Activated CD8-positive, alpha-beta memory T cell treated with anti-CD3 and anti-CD28 coated beads, Interleukin-2, amount 50 U/mL, for 1 hour (primary cell): ENCODE data around the gene BOLA1.
"Not testable (repeated sequence)": the region's sequence is repeated elsewhere in the genome, so short reads cannot be mapped to it uniquely, and the experiment has no call there.

Source experiments
- DNase-seq: peaks from one replicate; pipeline ENCODE4 v3.0.0-alpha.2; 2020; ENCODE audit errors: extremely low read depth

The BOLA1 gene, protein sequence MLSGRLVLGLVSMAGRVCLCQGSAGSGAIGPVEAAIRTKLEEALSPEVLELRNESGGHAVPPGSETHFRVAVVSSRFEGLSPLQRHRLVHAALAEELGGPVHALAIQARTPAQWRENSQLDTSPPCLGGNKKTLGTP

DNA sequence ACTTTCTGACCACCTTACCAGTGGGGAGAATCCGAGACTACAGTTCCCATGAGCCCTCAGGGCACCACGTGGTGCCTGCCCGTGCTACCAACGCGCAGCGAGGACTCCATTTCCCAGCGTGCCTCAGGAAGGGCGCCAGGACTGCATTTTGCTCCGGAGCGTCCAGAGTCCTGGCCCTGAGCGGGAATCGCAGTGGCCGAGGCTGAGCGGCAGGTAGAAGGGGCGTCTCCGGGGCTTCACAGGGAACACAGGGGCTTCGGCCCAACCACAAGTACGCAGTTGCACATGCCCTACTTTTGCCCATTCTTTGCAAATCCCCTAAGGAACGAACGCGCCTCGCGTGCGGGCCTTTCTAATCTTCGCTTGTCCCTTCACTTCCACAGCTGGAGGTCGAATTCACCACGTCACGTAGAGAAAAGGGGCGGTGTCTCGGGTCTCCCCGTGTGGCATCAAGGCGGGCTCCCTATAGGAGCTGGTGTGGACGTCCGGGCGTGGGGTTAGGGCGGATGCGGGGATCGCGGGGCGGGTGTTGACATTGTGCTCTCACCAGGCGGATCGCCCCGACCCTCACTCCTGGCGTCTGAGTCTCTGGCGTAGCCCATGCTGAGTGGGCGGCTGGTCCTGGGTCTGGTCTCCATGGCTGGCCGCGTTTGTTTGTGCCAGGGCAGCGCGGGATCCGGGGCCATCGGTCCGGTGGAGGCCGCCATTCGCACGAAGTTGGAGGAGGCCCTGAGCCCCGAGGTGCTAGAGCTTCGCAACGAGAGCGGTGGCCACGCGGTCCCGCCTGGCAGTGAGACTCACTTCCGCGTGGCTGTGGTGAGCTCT, at the start of gene BOLA1:
Gene BOLA1 (plus strand): TSS at position 109 of the 825 bp plus-strand sequence. CDS start 492 bp downstream, at position 601.
- no peak for DNase-seq

DNA sequence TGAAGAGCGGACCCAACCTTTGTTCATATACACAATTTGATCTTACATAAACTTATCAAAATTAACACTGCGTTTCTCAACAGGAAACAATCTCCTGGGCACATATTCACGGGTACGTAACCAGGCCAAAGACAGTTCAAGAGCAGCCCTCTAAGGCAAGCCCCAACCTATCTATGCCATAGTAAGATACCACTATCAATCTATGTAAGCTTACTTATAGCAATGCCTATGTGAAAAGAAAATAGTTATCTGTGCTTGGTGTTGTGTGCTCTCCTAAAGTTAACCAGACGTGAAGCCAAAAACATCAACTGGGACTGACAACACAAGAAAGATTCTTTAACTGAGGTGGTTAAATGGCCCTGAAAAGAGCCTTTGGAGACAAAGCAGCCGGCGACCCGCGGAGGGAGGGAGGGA, 49.4 kb upstream of the BOLA1 start:
- no peak for DNase-seq

DNA sequence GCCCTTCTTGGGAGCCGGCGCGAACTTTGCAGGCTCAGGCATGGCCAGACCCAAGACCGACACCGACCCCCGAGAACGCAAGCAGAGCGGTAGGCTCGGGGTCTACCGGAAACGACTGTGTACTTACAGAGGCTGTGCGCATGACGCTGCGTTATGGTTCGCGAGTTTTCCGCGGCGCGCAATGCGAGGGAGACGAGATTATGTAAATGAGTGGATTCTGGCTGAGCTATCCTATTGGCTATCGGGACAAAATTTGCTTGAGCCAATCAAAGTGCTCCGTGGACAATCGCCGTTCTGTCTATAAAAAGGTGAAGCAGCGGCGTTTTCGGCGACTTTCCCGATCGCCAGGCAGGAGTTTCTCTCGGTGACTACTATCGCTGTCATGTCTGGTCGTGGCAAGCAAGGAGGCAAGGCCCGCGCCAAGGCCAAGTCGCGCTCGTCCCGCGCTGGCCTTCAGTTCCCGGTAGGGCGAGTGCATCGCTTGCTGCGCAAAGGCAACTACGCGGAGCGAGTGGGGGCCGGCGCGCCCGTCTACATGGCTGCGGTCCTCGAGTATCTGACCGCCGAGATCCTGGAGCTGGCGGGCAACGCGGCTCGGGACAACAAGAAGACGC, 48.5 kb upstream of the BOLA1 start:
- not testable (repeated sequence) for DNase-seq

DNA sequence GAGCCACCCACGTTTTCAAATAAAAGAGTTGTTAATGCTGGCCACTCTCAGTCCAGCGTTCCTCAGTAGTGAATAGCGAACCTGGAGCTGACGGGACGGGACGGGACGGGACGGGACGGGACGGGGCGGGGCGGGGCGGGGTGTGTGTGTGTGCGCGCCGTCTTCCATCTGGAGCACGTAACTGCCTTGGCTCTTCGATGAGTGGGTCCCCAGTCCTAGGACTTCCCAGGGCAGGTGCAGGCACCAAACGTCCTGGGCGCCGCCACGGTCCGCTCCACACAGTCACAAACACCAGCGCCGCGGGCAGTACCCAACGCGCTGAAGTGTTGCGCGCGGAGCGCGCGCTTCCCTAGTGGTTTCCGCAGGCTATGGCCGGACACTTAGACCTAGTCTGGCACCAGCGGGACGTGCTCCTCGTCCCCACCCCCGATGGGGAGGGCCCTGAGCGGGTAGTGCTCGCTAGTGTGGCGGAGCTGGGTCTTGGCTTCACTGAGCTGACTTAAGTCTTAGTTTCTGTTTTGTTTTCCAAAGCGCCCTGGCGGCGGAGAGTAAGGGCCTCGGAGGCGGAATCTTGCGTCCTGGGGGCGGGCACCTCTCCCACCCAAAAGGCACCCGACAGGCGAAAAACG, 47.7 kb upstream of the BOLA1 start:
- DNase-seq: not testable (repeated sequence)

DNA sequence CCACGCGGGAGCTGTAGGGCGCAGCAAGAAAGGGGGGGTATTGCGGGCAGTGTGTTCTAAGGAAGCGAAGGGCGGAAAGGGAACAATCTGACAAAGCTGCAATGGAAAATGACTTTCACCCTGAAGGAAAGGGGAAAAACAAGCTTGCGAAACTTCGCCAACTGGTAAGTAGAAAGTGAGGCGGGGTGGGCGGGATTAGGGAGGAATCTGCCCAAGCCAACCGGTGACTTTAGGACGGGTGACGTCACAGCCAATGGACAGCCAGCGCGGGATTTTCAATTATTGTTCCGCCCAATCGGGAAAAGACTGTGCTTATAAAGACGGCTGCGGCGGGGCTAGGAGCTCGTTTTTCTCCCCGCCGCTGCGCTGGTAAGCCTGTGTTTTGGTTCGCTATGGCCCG, 47.1 kb upstream of the BOLA1 start:
- not testable (repeated sequence) for DNase-seq

DNA sequence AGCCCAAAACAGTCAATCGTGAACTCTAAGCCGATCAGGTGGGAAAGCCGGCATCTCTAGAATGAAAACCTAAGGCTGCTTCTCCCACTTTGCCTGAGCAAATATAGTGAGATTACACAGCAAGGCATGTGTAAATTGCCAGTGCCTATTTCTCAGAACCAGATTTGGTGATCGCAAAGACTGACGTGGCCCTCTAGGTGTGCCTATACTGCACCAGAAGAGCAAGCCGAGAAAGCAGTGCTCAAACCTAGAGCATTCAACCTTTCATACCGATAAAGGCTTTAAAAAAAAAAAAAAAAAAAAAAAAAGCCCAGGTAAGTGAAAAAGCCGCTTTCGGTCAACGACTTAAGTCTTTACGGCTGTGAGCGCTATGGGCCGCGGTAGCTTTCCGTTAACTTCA, 39.1 kb upstream of the BOLA1 start:
- not testable (repeated sequence) for DNase-seq

DNA sequence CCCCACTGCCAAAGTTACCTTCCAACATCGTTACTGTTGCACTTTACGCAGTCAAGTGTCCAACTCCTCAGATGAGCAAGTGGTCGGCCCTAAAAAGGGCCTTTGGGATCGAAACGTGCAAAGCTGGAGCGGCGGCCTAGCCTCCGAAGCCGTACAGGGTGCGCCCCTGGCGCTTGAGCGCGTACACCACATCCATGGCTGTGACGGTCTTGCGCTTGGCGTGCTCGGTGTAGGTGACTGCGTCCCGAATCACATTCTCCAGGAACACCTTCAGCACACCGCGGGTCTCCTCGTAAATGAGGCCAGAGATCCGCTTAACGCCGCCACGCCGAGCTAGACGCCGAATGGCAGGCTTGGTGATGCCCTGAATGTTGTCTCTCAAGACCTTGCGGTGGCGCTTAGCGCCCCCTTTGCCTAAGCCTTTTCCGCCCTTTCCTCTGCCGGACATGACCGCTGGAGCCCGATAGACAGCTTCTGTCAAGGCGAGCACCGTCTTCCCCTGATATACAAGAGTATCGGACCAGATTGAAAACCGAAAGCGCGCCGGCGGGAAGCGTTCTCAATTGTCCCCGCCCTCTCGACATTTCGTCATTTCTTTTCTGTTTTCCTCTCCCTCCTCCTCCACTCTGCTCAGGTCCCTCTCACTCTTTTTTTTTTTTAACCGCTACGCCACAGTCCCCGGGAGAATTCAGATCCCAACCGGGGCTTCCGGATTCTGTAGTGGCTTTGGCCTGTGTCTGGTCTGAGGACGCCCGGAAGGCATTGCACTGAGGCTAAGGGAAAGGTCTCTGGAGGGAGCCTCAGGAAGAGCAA, 38.5 kb upstream of the BOLA1 start:
- DNase-seq: not testable (repeated sequence)

DNA sequence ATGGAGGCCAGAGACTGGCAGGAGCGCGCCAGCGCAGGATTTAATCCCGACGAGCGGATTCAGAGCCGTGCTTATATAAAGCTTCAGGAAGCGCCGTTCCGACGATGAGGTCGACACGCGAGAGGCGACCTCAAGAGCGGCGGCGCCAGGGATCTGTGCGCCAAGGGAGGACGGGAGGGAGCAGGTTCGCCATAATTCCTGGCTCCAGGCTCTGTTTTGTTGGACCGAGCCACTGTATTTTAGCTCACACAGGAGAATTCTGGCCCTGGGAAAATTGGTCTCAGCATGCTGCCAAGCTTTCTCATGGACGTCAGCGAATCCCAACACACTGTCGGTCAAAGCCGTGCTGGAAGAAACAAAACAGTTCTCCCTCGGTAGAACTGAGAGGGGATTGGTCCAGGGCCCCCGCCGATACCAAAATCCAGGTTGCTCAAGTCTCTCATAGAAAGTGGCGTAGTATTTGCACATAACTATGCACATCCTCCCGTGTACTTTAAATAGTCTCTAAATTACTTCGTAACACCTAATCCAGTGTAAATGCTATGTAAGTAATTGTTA, 37.8 kb upstream of the BOLA1 start:
- not testable (repeated sequence) for DNase-seq

DNA sequence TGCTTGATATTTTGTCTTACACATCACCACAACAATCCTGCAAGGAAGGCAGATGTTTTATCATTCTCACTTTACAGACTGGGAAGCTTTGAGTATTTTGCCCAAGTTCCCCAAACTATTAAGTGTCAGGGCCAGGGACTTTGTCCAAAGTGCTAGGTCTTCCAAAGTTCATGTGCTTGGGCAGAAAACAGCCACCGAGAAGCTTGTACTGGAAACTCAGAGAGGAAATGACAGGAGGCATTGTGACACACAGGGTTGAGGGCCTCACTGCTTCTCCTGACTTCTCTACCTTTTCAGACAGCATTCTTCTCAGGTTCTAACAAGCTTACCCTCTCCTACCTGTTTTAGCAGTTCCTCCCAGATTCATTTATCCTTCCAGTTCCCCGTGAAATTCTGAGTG, 32.5 kb upstream of the BOLA1 start:
- DNase-seq: not testable (repeated sequence)

DNA sequence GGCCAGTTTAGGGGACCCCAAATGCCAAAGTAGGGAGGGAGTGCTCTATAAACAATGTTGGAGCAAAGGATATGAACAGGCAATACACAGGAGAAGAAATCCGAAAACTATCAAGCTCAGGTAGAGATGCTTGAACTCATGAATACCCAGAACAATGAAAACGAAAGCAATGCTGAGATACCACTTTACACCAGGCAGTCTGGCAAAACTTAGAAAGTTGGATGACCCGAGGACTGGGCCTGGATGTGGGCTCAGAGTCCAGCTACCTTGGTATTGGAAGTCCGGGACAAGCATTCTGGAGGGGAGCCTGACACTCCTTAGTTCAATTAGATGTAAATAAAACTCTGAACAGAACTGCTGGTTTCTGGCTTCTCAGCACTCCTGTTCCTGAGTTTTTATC, 26.3 kb upstream of the BOLA1 start:
- DNase-seq: not testable (repeated sequence)

DNA sequence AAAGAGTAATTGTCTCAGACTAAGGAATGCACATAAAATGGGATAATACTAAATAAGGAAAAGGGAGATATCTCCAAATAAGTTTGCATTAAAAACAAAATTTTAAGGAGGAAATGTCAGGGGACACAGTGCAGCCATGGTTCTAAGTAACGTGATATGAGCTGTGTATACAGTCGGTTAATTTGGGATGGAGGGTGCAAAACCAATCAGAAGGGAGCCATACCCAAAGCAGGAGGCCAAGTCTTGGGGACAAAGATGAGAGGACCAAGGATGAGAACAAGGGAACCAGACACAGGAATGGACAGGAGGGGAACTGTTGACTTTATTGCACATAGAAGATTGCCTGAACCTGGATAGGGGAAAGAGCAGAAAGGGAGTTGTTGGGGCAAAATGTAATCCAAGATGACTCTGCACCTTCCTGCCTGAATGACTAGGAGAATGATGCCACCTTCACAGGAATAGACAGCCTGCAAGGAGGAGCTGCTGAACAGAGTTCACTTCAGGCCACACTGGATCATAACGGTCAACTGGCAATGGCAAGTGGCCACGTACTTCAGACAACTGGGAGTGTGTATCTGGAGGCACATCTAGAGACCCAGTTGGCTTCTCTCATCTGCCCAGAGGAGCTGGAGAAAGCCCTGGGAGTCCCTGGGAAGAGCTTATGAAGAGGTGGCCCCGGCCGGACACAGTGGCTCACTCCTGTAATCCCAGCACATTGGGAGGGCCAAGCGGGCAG, 22.0 kb upstream of the BOLA1 start:
- DNase-seq: no peak

DNA sequence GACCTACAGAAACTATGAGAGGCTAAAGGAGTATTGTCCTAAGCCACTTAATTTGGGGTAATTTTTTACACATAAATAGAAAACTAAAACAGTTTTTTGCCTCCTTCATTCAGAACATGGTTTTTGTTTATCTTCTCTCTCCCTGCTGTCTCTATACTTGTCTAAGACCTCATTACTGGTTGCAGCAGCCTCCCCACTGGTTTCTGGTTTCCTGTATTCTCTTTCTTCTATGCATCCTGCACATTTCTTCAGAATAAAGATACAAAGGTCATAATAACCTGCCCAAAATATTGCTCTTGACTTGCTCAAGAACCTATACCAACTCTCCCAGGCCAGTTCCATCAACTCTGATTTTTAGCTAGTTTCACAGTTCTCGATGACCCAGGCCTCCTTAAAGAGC, 19.8 kb upstream of the BOLA1 start:
- DNase-seq: no peak

DNA sequence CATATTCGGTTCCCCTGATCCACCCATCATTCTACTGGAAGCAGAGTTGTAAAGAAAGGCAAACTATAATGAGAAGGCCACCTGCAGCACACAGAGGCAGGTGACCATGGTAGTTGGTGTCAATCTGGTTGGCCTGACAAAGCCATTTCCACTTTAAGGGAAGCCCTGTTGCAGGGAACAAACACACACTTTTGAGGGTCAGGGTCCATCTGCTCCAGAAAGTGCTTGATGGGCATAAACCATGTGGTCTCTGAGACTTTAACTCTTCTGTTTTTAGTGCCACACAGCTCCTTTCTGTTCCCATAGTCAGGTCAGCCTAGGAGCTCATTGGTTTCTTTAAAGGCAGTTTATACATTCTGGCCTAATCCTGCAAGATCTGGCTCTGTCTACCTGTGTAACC, 17.5 kb upstream of the BOLA1 start:
- DNase-seq: no peak

DNA sequence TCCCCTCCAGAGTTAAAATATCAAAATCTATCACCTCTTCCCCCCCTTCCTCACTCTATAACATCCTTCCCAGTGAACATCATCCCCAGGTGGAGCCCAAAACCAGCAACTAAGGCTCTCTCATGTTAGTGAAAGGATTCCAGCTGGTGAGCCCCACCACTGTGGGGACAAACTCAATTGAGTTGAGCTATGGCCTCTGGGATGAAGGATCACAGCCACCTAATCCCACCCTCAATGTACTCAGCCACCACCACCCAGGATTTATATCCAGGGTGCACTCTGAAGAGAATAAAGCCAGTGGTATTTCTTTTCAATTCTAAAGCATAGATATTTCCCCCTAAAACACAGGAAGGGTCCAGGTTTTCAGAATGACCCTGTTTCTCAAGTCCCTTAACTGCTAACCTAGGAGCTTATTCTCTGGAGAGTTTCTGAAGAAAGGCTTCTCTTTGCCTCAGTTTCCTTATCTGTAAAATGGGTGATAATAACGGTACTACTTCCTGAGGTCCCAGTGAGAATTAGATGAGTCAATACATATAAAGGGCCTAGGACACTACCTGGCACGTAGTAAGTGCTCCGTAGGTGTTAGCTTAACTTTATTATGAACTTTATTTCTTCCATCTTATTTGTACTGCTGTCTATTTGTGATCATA, 15.6 kb upstream of the BOLA1 start:
- DNase-seq: no peak

DNA sequence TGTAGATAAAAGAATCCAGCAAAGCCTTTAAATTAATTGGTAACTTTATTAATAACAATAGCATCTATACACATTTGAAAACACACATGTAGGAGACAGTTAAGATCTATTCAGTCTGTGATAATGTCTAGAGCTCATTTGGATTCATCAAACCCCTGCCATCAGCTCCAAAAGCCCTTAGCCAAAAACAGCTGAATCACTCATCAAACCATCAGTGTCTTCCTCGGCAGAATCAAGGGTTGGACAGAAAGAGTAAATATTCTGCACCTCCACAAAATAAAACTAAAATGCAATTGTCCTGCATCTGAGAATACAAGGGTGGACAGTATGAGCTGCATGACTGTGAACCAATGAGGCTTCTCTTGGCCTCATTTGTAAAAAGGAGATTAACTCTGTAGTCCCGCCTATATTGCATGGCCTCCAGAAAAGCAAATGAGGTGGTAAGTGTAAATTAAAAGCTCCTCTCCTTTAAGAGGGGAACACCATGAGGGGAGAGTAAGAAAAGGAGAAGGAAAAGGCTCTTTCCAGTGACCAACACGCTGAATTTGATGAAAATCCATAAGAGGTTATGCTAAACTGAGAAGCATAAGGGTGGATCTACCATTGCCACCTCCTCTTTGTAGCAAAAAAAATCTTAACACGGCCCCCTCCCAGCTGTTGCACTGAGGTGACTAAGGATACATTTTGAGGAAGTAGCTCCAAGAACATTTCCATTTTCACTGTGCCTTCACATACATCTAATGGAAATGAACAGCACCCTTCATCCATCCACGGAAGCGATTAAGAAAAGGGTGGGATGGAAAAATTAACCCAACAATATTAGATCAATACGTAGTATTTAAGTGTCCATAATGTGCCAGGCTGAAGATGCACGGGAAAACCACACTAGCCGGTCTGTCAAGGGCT, 14.7 kb upstream of the BOLA1 start:
- no peak for DNase-seq

DNA sequence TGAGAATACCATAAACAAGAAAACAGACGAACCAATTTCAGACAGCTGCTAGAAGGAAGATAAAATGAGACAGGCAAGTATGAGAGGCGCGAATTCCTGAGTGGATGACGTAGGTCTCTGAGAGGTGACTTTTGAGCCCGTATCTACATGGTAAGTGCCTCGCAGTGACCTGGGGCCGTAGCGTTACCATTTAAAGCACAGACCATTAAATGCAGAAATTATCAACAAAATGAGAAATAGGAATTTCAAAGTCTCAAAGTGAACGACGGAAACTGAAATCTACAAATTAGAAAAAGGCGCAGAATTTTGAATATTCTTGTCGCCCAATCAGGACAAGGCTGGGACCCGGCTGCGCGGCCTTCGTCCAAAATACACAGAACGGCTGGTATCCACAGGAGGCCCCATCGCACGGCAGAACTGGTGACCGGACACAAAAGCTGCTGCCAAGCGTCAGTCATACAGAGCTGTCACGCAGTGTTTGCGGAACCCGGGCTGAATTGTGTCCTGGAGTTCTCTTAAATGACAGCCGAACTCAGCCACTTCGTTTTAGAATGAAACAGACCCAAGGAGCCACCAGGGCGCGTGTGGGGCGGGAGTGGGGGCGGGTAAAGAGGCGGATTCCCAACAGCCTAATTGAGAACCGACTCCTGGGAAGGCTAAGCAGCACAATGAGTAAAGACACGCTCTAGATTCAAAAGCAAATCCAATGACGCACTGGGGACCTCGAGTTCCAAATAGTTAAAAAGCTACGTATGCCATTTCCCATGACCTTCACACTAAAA, 13.8 kb upstream of the BOLA1 start:
- DNase-seq: no peak

DNA sequence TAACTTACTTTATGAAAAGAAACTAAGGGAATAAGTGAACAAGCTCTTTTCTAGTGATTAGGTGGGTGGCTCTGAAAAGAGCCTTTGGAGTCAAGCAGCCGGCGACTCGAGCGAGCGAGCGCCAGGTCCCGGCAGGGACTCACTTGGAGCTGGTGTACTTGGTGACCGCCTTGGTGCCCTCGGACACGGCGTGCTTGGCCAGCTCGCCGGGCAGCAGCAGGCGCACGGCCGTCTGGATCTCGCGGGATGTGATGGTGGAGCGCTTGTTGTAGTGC, 13.3 kb upstream of the BOLA1 start:
- DNase-seq: not testable (repeated sequence)

DNA sequence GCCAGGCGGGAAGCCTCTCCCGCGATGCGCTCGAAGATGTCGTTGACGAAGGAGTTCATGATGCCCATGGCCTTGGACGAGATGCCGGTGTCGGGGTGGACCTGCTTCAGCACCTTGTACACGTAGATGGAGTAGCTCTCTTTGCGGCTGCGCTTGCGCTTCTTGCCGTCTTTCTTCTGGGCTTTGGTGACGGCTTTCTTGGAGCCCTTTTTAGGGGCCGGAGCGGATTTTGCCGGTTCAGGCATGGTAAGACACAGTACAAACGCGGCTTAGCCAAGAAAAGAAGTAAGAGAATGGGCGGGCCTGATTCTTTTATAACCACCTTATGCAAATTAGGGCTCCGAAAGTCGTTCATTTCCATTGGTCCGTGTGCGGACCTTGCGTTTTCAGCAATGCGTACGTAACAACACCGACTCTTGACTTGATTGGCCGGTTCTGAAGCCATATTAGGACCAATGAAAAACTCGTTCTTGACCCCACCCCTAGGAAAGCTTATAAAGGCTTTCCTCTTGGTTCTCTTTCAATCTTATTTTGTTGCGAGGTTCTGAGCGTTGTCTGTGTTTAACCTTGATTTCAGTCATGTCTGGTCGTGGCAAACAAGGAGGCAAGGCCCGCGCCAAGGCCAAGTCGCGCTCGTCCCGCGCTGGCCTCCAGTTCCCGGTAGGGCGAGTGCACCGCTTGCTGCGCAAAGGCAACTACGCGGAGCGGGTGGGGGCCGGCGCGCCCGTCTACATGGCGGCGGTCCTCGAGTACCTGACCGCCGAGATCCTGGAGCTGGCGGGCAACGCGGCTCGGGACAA, 12.8 kb upstream of the BOLA1 start:
- DNase-seq: peak; percentile 86
